SU-DHL-6 (cell line): ENCODE data around the gene NEURL4.

Experiments used
- H2AFZ ChIP-seq: fragments of 200-600 bp; sonication (generic); 2 replicates; pipeline ENCODE4 v1.6.1; 2014; ENCODE audit warnings: low read depth, mild to moderate bottlenecking, moderate library complexity, mixed read lengths, antibody characterized with exemption, low read length; ENCODE audit not compliant: severe bottlenecking
- H3F3A ChIP-seq: fragments of 200-600 bp; shearing (Covaris generic); 2 replicates; pipeline ENCODE4 v1.6.0; 2016; ENCODE audit warnings: antibody characterized with exemption, mild to moderate bottlenecking; ENCODE audit not compliant: insufficient read depth
- H3K27ac ChIP-seq: fragments of 200-600 bp; sonication (generic); 2 replicates; pipeline ENCODE4 v1.5.1; 2016; ENCODE audit warnings: low read depth, mild to moderate bottlenecking, low read length, moderate library complexity, mixed read lengths
- H3K27me3 ChIP-seq: fragments of 200-600 bp; sonication (generic), shearing (Covaris generic); 2 replicates; pipeline ENCODE4 v1.6.0; 2014; ENCODE audit warnings: mild to moderate bottlenecking, low read length
- H3K36me3 ChIP-seq: fragments of 200-600 bp; sonication (generic); 2 replicates; pipeline ENCODE4 v1.6.1; 2014; ENCODE audit warnings: mild to moderate bottlenecking, low read length, mixed read lengths
- H3K4me2 ChIP-seq: fragments of 300-600, 200-600 bp; shearing (Covaris generic), sonication (generic); 2 replicates; pipeline ENCODE4 v1.6.0; 2014; ENCODE audit warnings: low read length, low read depth, mild to moderate bottlenecking; ENCODE audit not compliant: poor library complexity, severe bottlenecking
- H3K4me3 ChIP-seq: fragments of 200-600 bp; sonication (generic); 2 replicates; pipeline ENCODE4 v1.5.1; 2014; ENCODE audit warnings: antibody characterized with exemption, low read length, mild to moderate bottlenecking, mixed read lengths; ENCODE audit not compliant: insufficient read depth, poor library complexity, severe bottlenecking
- H3K79me2 ChIP-seq: fragments of 200-600 bp; sonication (generic); 2 replicates; pipeline ENCODE4 v1.6.1; 2014; ENCODE audit warnings: mild to moderate bottlenecking, low read length, moderate library complexity; ENCODE audit not compliant: insufficient read depth
- H3K9ac ChIP-seq: fragments of 200-600 bp; sonication (generic); 2 replicates; pipeline ENCODE4 v1.7.0; 2014; ENCODE audit warnings: mild to moderate bottlenecking, low read length
- H3K9me2 ChIP-seq: fragments of 200-600 bp; sonication (generic); replicated peaks from 2 replicates; pipeline ENCODE4 v1.6.1; 2014; ENCODE audit warnings: low read length; ENCODE audit not compliant: insufficient read depth
- H3K9me3 ChIP-seq: fragments of 200-600 bp; sonication (generic); 2 replicates; pipeline ENCODE4 v1.6.1; 2014; ENCODE audit warnings: low read length, mixed read lengths; ENCODE audit not compliant: insufficient read depth
- H4K20me1 ChIP-seq: fragments of 200-600 bp; sonication (generic); 2 replicates; pipeline ENCODE4 v1.6.1; 2014; ENCODE audit warnings: low read depth, mild to moderate bottlenecking, antibody characterized with exemption, low read length, moderate library complexity, mixed read lengths
- CTCF ChIP-seq: fragments of 200-600 bp; sonication (generic); IDR thresholded peaks from one replicate; pipeline ENCODE4 v1.5.1; 2017; ENCODE audit warnings: antibody characterized with exemption, mild to moderate bottlenecking, low read length, moderate library complexity; ENCODE audit not compliant: insufficient read depth, poor library complexity, severe bottlenecking
- EZH2phosphoT487 ChIP-seq: fragments of 200-600 bp; sonication (generic), shearing (Covaris generic); conservative IDR thresholded peaks from 2 replicates; pipeline ENCODE4 v1.6.1; 2018; ENCODE audit warnings: mild to moderate bottlenecking, antibody characterized with exemption, low read length, moderate library complexity, mixed read lengths

The NEURL4 gene

GRCh38 chr17:7313890-7314718 lies 15.0 kb downstream of the NEURL4 start:
- H3K9me2 ChIP-seq = no peaks in the 10 kb centered on the region
- peak overlapping the region; percentile 89 for H3K4me3 ChIP-seq
- H3K36me3 ChIP-seq = peaks cover 19% of the 10 kb centered on the region
- H3K4me2 ChIP-seq = peak overlapping the region; percentile 81
- H4K20me1 ChIP-seq = peaks cover 18% of the 10 kb centered on the region
- no peak overlapping the region for H2AFZ ChIP-seq
- no peak for TF ChIP-seq CTCF
- TF ChIP-seq EZH2phosphoT487 = no peak
- peaks cover 49% of the 10 kb centered on the region for H3F3A ChIP-seq
- H3K27ac ChIP-seq = peak overlapping the region; percentile 75
- H3K9me3 ChIP-seq = no peaks in the 10 kb centered on the region
- H3K9ac ChIP-seq = peak overlapping the region; percentile 83
- no peaks in the 10 kb centered on the region for H3K27me3 ChIP-seq
- H3K79me2 ChIP-seq = peaks cover 27% of the 10 kb centered on the region

GRCh38 chr17:7313088-7313889 lies 15.8 kb downstream of the NEURL4 start:
- H3F3A ChIP-seq = peaks cover 57% of the 10 kb centered on the region
- TF ChIP-seq EZH2phosphoT487 (no peak), CTCF (no peak)
- H3K4me2 ChIP-seq = peak overlapping the region; percentile 81
- H3K4me3 ChIP-seq = no peak overlapping the region
- H4K20me1 ChIP-seq = peaks cover 19% of the 10 kb centered on the region
- H3K27me3 ChIP-seq = no peaks in the 10 kb centered on the region
- H3K9ac ChIP-seq = 0 out of 2 replicates have a peak overlapping the region, but pooled peaks have one; percentile 83
- peaks cover 23% of the 10 kb centered on the region for H3K36me3 ChIP-seq
- peak overlapping the region; percentile 75; the same call in 1 of the 2 replicates for H3K27ac ChIP-seq
- no peak overlapping the region for H2AFZ ChIP-seq
- H3K9me2 ChIP-seq = no peaks in the 10 kb centered on the region
- no peaks in the 10 kb centered on the region for H3K9me3 ChIP-seq
- H3K79me2 ChIP-seq = peaks cover 35% of the 10 kb centered on the region

- Histone ChIP-seq H2AFZ (no peak overlapping the region), H4K20me1 (peaks cover 19% of the 10 kb centered on the region), H3K79me2 (peaks cover 42% of the 10 kb centered on the region), H3K4me2 (no peak overlapping the region), H3K27me3 (no peaks in the 10 kb centered on the region), H3F3A (peaks cover 59% of the 10 kb centered on the region), H3K36me3 (peaks cover 24% of the 10 kb centered on the region), H3K27ac (no peak overlapping the region), H3K9ac (no peak overlapping the region), H3K9me2 (no peaks in the 10 kb centered on the region), H3K4me3 (no peak overlapping the region), H3K9me3 (no peaks in the 10 kb centered on the region)
- TF ChIP-seq EZH2phosphoT487 (no peak), CTCF (no peak)
Measured at GRCh38 chr17:7312432-7313087, 16.6 kb downstream of the NEURL4 start.
